GM18870 (cell line): ENCODE data around the gene ITPK1.

Source experiments
- ATAC-seq: cut with Tn5 transposase; IDR thresholded peaks from one replicate; pipeline ENCODE4 v1.9.1; 2021; ENCODE audit warnings: moderate library complexity; ENCODE audit not compliant: unreplicated experiment

The ITPK1 gene

DNA sequence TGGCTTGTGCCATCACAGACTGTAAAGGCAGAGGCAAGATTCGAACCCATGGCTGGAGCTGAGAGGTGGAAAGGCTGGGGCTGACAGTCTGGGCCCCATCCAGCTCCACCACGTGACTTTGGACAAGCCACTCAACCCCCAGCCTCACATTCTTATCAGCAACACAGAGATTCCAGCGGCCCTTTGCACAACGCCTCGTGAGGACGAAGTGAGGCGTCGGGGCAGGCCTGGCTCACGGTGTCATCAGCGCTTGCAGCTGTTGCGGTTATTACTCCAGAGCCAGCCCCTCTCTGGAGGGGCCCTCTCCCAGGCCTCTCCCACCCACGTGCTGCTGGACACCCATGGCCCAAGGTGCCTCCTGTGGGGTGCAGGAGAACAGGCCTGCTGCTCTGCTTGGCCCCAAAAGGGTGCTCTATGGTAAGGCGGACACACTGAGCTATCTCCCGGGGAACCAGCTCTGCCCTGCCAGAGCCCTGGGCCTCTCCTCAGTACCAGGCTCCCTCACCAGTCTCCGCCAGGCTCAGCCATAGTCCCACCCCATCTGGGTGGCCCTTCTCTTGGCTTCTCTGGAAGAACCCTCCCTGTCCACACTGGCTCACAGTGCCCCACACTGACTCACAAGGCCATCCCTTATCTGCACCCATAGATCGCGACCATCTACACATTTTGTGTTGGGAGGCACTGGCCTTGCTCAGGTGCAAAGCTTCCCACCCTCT, 171.7 kb downstream of the ITPK1 start:
- ATAC-seq = no peak

GRCh38 chr14:92942976-92943710, 172.6 kb downstream of the ITPK1 start:
- ATAC-seq = no peak

- no peak for ATAC-seq
Observed at GRCh38 chr14:92942576-92942975, 173.1 kb downstream of the ITPK1 start.

DNA sequence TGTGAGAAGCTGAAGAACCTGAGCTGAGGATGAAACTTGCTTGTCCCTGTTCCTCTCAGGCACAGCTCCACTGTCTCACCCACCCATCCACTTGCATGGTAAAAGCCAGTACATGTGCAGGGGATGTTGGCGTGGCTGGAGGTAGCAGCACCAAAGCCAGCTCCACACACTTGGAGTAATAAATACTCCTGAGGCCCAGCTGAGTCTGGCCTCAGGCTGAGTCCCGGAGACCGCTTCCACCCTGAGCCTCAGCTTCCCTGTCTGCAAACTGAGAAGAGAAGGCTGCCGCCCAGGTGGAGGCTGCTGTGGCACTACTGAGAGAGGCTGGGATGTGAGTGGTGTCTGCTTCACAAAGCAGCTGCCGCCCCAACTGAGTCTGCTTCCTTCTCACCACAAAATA, 173.6 kb downstream of the ITPK1 start:
- no peak for ATAC-seq

DNA sequence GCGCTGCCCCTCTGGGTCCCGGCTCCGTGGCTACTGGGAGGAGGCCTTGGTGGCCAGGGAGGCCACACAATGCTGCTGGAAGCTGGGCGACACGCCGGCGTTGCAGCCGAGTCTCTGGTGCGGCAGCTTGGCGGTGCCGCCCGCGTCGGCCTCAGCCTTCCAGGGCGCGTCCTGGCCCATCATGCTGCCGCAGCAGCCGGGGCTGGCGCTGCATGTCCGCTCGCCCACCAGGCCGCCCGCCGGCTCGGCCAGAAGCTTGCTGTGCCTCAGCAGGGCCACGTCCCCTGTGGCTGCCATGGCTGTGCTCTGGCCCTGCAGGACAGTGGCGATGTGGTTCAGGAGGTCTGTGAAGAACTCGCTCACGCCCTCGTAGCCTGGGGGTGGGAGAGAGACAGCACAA, 174.2 kb downstream of the ITPK1 start:
- no peak for ATAC-seq

DNA sequence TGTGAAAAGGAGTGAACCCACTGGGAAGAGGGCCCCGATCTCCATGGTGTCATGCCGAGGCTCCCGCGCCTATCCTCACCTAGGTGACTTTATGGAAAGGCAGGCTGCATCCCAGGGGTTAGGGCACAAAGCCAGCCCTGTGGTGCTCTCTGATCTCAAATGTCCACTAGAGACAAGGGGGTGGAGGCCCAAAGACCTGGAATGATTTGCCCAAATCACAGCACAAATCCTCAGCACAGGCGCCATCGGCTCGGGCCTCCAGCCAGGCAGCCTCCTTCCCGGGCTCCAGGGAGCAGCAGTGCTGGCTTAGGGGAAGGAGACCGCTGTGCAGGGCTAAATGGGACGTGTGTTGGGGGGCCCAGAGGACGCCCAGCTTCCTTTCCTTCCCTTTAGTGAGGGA, 175.2 kb downstream of the ITPK1 start:
- no peak for ATAC-seq

- ATAC-seq = no peak
Observed at GRCh38 chr14:92939699-92940098, 176.0 kb downstream of the ITPK1 start.

GRCh38 chr14:92938890-92939671, 176.6 kb downstream of the ITPK1 start:
- ATAC-seq = no peak

GRCh38 chr14:92938235-92938875, 177.4 kb downstream of the ITPK1 start:
- no peak for ATAC-seq

DNA sequence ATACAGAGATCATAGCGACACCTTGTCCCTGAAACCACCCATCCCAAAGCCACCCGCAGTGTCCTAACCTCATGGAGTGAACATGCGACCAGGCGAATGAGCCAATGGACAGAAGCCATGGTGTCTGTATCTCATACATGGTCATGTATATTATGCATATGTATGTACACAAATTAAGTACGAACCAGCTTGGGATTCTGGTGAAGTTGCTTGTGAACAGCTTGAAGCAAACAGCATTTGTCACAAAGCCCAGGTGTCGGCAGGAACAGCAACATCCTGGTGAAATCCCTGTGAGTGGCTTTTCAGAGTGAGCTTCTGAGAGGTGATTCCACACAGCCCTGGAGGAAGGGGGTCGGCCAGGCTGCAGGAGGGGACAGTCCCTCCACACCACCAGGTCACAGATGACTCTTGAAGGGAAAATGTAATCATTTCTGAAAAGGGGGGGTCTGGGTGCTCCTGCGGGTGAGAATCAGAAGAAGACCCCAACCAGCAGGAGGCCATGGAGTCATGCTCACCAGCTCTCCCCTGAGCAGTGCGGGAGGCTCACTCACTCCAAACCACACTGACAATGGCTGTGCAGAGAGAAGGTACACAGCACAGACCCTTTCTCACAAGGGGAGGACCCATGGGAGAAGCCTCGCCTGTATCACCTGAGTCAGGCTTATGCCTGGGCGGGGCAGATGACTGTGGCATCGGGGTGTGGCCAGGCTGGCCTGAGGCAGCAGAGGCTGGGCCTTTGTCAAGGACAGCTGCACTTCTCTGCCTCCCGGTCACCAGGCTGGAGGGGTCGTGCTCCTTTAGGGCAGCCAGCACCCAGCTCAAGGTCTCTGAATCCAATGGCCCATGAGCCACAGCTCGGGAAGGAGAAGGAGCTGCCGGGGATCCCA, 178.4 kb downstream of the ITPK1 start:
- ATAC-seq = no peak

GRCh38 chr14:92936085-92936484, 179.6 kb downstream of the ITPK1 start:
- no peak for ATAC-seq

DNA sequence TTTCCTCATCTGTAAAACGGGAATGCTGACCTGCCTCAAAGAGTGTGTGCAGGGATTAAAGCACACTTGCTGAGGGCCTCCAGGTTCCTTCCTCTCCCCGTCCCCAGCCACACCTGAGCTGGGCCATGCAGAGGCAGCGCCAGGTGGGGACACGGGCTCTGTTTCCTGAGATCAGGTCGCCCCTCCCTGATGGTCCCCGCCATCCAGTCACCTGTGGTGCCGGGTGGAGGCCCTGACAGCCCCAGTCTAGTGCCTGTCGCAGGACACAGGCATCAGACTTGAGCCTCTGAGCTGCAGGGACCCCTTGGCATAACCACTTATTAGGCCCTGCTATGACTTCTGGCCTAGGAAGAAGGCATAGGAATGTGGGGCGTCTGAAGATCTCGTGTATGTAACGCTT, 180.3 kb downstream of the ITPK1 start:
- ATAC-seq = no peak

DNA sequence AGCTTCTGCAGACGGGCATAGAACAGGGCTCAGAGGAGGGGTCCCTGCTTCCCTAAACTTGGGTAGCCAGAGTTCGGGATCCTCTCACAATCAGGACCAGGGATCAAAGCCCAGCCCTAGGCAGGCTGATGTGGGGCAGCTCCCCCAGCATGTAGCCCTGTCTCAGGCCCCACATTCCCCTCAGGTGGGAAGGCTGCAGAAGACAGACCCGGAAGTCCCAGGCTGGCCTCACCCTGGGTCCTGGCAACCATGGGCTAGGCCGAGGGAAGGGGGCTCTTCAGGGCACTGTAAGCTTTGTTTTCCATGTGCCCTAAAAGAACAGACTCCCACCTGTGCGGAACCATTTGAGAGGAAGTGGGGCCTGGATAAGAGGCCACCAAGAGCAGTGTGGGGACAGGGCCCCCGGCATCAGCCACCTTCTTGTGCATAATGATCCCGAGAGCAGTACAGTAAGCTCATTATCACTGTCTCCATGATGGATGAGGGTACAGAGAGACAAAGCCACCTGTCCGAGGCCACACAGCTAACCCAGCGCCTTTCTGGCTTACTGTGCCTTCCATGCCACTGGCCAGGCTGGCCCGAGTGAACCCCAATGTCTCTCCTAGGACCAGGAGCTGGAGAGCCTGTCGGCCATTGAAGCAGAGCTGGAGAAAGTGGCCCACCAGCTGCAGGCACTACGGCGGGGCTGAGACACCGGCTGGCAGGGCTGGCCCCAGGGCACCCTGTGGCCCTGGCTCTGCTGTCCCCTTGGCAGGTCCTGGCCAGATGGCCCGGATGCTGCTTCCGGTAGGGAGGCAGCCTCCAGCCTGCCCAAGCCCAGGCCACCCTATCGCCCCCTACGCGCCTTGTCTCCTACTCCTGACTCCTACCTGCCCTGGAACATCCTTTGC, 181.3 kb downstream of the ITPK1 start:
- ATAC-seq = no peak

GRCh38 chr14:92933481-92933880, 182.2 kb downstream of the ITPK1 start:
- no peak for ATAC-seq

GRCh38 chr14:92932448-92933395, 183.0 kb downstream of the ITPK1 start:
- ATAC-seq = no peak

GRCh38 chr14:92931681-92932447, 183.9 kb downstream of the ITPK1 start:
- no peak for ATAC-seq
